Fibroblast of lung (primary cell): Measurements from ENCODE around the gene DNAJB11. TPM values are rescaled to one million over a fixed set of nuclear protein-coding genes. Genes with fewer than 3 reads are reported as not detected.

Experiments
- DNase-seq, 2 donors: peaks; one replicate each; pipeline versions ENCODE4 v3.0.0 to v3.0.0-alpha.2; 2010; ENCODE audit warnings: low read depth in 2 of 2
- H2AFZ ChIP-seq: 2 replicates; pipeline ENCODE4 v1.5.1; 2012; ENCODE audit warnings: low read length, control low read depth, inconsistent platforms
- H3K27ac ChIP-seq: 2 replicates; pipeline ENCODE4 v1.5.1; 2011; ENCODE audit warnings: low read length, control low read depth; ENCODE audit not compliant: insufficient read depth
- H3K27me3 ChIP-seq: 2 replicates; pipeline ENCODE4 v1.5.1; 2011; ENCODE audit warnings: mild to moderate bottlenecking, low read length; ENCODE audit not compliant: control insufficient read depth, insufficient read depth
- H3K36me3 ChIP-seq: 2 replicates; pipeline ENCODE4 v1.5.1; 2011; ENCODE audit warnings: low read length; ENCODE audit not compliant: control insufficient read depth, insufficient read depth
- H3K4me1 ChIP-seq: 2 replicates; pipeline ENCODE4 v1.5.1; 2011; ENCODE audit warnings: low read length; ENCODE audit not compliant: control insufficient read depth, insufficient read depth; ENCODE audit errors: extremely low read depth
- H3K4me2 ChIP-seq: 2 replicates; pipeline ENCODE4 v1.5.1; 2011; ENCODE audit warnings: low read length, control low read depth; ENCODE audit not compliant: insufficient read depth; ENCODE audit errors: extremely low read depth
- H3K4me3 ChIP-seq, 4 experiments: fragments of 200-600 bp in 1 of 4; sonication (generic) in 1 of 4; replicated peaks in 1 of 4; 2 replicates each; pipeline ENCODE4 v1.5.1; 2011 to 2016; ENCODE audit warnings: low read length in 4 of 4, low read depth in 3 of 4, mild to moderate bottlenecking in 3 of 4, control low read depth in 2 of 4, inconsistent platforms in 1 of 4, mixed read lengths in 1 of 4; ENCODE audit not compliant: insufficient read depth in 1 of 4; ENCODE audit errors: control extremely low read depth in 1 of 4
- H3K79me2 ChIP-seq: 2 replicates; pipeline ENCODE4 v1.5.1; 2012; ENCODE audit warnings: mild to moderate bottlenecking, low read length, inconsistent platforms; ENCODE audit not compliant: control insufficient read depth, insufficient read depth
- H3K9ac ChIP-seq: 2 replicates; pipeline ENCODE4 v1.5.1; 2011; ENCODE audit warnings: mild to moderate bottlenecking, low read length, control low read depth; ENCODE audit not compliant: insufficient read depth
- H3K9me3 ChIP-seq: 2 replicates; pipeline ENCODE4 v1.5.1; 2012; ENCODE audit warnings: low read depth, low read length; ENCODE audit not compliant: control insufficient read depth, insufficient read depth
- H4K20me1 ChIP-seq: 2 replicates; pipeline ENCODE4 v1.5.1; 2011; ENCODE audit warnings: low read length; ENCODE audit not compliant: control insufficient read depth, insufficient read depth; ENCODE audit errors: extremely low read depth
- CTCF ChIP-seq, 2 donors: IDR thresholded peaks in 1 of 2; conservative IDR thresholded peaks in 1 of 2; 1 replicate in 1 of 2; 2 replicates in 1 of 2; pipeline ENCODE4 v1.5.1; 2011 to 2012; ENCODE audit warnings: low read length in 2 of 2, control low read depth in 1 of 2, inconsistent platforms in 1 of 2, low read depth in 1 of 2, mild to moderate bottlenecking in 1 of 2
- EZH2 ChIP-seq: IDR thresholded peaks from 2 replicates; pipeline ENCODE4 v1.5.1; 2012; ENCODE audit warnings: low read length, control low read depth, mild to moderate bottlenecking; ENCODE audit errors: missing control alignments
- polyA plus RNA-seq, 2 donors: library from polyadenylated mRNA; depleted of rRNA in 1 of 2; stranded (reverse) in 1 of 2; unstranded in 1 of 2; fragments of >200 nt; gene quantifications; 2 replicates each; pipeline ENCODE4 v1.2.1, GENCODE V29; 2011 to 2012; ENCODE audit warnings: missing spikeins in 1 of 2
- total RNA-seq: library from RNA; depleted of rRNA; stranded (reverse); fragments of >200 nt; gene quantifications from 2 replicates; pipeline ENCODE4 v1.2.1, GENCODE V29; 2014

The DNAJB11 gene
- total and polyA plus RNA-seq, 2 donors (not counting 1 experiment from before 2014, with no cell fraction given) = 37.5 to 59.1 TPM

GRCh38 chr3:186599785-186600166 lies 29.3 kb downstream of the DNAJB11 start:
- no peak overlapping the region for H2AFZ ChIP-seq

GRCh38 chr3:186600896-186601295 lies 30.4 kb downstream of the DNAJB11 start:
- H3K4me2 ChIP-seq = no peak overlapping the region
- no peaks in the 10 kb centered on the region for H3K36me3 ChIP-seq
- TF ChIP-seq CTCF (conservative IDR thresholded peaks at IDR 0.05 in 1 of 2, IDR thresholded peaks at IDR 0.05 in 1 of 2; ENCODE audit: low read depth in 1 of 2, low read length in 2 of 2) (no peak), EZH2 (no peak)
- no peak overlapping the region for H2AFZ ChIP-seq
- H3K79me2 ChIP-seq = no peaks in the 10 kb centered on the region
- no peaks in the 10 kb centered on the region for H4K20me1 ChIP-seq
- no peak overlapping the region for H3K4me3 ChIP-seq
- no peak for DNase-seq
- no peaks in the 10 kb centered on the region for H3K9me3 ChIP-seq
- no peak overlapping the region for H3K9ac ChIP-seq
- H3K4me1 ChIP-seq = no peaks in the 10 kb centered on the region
- H3K27me3 ChIP-seq = peaks cover 2% of the 10 kb centered on the region
- no peak overlapping the region for H3K27ac ChIP-seq

More at GRCh38 chr3:186599785-186600166, 29.3 kb downstream of the DNAJB11 start:
- Histone ChIP-seq H3K27ac (no peak overlapping the region), H3K4me2 (no peak overlapping the region), H3K4me3 (no peak overlapping the region), H3K27me3 (peaks cover 2% of the 10 kb centered on the region), H3K9me3 (no peaks in the 10 kb centered on the region), H4K20me1 (no peaks in the 10 kb centered on the region), H3K36me3 (no peaks in the 10 kb centered on the region), H3K79me2 (no peaks in the 10 kb centered on the region), H3K9ac (no peak overlapping the region), H3K4me1 (no peaks in the 10 kb centered on the region)
- TF ChIP-seq CTCF (conservative IDR thresholded peaks at IDR 0.05 in 1 of 2, IDR thresholded peaks at IDR 0.05 in 1 of 2; ENCODE audit: low read depth in 1 of 2, low read length in 2 of 2) (no peak), EZH2 (no peak)
- no peak for DNase-seq

GRCh38 chr3:186603159-186603558 lies 32.6 kb downstream of the DNAJB11 start:
- Histone ChIP-seq H3K36me3 (no peaks in the 10 kb centered on the region), H3K4me3 (no peak overlapping the region), H3K79me2 (no peaks in the 10 kb centered on the region), H2AFZ (no peak overlapping the region), H3K27me3 (peaks cover 2% of the 10 kb centered on the region), H3K9ac (no peak overlapping the region), H4K20me1 (no peaks in the 10 kb centered on the region), H3K4me1 (no peaks in the 10 kb centered on the region), H3K4me2 (no peak overlapping the region), H3K27ac (no peak overlapping the region), H3K9me3 (no peaks in the 10 kb centered on the region)
- TF ChIP-seq EZH2 = no peak
- TF ChIP-seq CTCF (conservative IDR thresholded peaks at IDR 0.05 in 1 of 2, IDR thresholded peaks at IDR 0.05 in 1 of 2; ENCODE audit: low read depth in 1 of 2, low read length in 2 of 2) = no peak
- no peak for DNase-seq
